HG02852 (cell line): ENCODE data around the gene CTTNBP2.

ENCODE experiments used
- ATAC-seq: cut with Tn5 transposase; IDR thresholded peaks from one replicate; pipeline ENCODE4 v1.9.1; 2021; ENCODE audit warnings: mild to moderate bottlenecking, moderate library complexity; ENCODE audit not compliant: unreplicated experiment

CTTNBP2 gene

DNA sequence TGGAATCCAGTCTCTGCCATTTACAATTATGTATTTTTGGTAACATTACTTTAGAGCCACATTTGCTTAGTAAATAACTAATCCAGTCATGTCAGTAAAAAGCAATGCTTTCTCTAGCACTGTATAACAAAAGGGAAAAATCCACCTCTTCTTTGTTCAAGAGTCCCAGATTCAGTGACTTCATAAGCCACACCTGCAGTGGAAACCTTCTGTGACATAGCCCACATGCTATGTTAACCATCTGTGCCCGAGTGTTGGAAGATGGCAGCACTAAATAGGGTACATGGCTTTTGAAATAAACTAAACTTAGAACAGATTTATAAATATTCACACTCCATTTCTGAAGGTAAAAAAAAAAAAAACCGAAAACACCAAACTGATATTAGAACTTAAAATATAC lies 83.0 kb downstream of the CTTNBP2 start:
- ATAC-seq = no peak

DNA sequence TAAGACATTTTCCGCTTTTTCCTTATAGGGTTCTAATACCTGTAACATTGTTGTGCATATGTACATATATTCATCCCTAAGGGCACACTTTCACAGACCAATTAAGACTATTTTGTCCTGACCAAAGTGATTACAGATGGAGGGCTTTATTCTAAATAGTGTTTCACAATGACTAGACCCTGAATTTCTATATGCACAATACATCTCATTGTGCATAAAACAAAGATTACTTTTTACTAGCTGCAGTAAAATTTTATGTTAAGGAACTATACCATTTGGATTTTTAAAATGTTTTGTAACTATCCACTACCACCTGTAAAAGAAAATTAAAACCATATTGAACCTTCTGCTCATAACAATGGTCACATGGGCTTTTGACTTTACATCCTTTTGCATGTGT lies 87.8 kb downstream of the CTTNBP2 start:
- no peak for ATAC-seq

DNA sequence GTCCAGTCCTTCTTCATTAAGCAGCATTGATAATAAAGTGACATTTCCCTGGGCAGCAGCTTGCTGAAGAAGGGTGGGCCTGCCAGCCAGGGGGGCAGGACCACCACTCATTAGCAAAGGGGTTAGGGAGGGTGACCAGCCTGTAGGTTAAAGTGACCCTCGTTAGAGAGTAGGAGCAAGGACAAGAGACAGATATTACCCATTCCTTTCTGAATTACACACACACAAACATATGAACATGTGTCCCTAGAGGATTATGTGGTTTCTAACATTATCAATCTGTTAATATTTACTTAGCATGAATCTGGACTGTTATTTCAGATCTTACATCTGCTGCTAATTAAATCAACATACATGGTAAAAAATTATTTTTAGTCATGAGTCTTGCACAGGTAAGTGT lies 88.9 kb downstream of the CTTNBP2 start:
- no peak for ATAC-seq

DNA sequence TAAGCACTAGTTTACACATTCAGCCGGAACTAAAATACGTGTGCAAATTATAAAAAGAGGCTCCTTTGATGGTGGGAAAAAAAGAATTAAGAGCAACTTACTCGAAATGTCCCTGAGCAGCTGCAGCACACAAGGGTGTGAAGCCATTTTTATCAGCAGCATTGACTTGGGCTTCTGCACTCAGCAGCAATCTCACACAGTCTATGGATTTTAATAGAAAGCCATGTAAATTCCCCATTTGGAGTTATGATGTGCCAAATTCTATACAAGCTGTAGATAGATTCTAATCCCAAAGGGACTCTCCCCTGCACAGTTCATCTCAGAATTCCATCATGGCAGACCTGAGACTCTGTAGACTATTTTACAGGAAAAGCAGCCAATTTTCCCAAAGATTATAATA lies 90.5 kb downstream of the CTTNBP2 start:
- ATAC-seq = no peak

DNA sequence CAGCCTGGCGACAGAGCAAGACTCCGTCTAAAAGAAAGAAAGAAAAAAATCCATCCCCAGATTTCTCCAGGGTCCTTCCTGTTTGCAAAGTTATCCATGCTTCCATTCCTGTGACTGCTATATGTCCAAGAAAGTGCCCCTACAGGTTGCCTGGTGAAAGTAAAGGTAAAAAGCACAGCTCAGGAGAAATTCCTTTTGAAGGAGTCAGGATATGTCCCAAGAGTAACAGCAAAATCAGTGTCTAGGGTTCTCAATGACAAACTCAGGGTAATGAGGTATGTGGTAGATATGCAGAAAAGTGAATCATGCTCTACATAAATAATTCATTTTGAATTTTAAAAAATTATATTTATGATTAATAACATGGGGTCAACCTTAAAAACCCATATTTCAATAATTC lies 91.5 kb downstream of the CTTNBP2 start:
- no peak for ATAC-seq

DNA sequence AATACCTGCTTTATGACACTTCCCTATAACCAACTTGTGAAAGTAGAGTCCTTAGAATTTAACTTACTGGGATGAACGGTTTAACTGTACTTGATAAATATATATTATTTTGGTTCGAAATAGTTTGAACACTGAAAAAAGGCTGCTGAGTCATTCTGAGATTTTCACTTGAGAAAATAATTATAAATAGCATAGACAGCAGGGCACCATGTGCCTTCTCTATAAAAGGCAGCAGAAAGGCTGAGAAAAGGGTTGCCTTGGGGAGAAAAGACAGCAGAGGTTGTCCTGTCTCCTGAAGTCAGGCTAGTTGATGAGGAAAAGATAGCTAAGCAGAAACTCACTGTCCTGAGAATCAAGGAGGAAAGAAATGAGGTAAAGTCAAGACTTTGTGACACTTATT lies 92.4 kb downstream of the CTTNBP2 start:
- ATAC-seq = peak; percentile 86

DNA sequence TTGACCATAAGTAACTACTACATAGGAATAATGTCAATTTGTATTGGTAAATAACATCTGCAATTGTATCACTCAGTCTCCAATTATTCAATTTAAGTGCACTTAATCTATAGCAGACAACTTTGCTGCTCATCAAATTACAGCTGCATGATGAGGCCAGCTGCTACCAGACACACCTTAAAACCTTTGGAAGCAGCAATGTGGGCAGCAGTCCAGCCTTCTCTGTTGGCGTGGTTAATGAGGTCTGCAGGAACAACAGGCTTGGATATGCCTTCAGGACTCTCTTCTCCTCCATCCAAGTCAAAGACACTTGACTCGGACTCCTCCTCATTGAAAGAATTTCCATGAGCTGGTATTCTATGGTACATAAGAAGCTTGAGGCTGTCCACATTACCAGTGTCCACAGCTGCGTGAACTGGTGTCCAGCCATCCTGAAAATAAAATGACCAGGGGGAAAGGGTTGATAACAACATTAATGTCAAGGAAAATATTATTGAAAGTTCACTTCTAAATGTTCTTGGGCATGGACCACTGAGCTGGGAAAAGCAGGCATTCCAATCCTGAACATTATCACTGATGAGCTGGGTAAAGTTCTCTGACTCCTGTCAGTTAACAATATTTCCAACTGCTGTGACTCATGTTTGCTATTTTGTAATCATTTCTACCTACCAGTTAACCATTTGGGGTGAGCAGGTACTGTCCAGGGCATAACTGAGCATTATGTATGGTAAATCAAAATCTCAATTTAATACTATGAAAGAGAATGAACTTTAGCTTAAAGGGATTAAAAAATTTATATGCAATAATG lies 95.7 kb downstream of the CTTNBP2 start:
- no peak for ATAC-seq

DNA sequence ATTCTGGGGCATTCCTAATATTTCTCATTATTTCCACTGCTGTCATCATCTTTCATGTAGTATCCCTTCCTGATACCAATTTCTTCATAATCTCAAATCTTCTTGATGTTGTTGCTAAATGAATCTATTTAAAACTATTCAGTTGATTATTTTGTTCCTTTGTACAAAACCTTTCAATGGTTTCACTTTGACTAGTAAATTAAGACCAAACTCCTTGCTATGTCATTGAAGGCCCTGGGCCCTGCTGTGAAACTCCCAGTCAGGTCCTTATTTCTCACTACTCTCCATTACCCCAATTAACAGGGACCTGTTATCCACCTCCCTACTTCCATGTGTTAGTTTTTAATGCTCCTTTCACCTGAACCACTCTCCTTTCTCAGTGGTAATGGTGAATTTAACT lies 97.0 kb downstream of the CTTNBP2 start:
- ATAC-seq = peak; percentile 45

DNA sequence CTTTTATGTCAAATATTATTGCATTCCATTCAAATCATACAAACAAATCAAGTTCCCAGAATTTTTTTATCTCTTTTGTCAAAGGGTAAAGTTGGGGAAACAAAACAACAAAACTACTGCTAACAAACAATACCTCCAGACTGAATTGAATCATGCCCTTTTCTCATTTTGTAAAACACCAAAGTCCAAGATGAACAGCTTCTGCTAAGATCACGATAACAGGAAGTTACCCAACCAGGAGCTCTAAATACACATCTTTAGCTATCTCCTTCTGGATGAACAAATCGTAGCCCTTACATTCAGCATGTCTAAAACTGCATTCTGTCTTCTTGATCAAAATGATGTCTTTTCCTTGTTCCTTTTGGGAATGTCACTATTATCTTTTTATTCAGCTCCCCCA lies 97.4 kb downstream of the CTTNBP2 start:
- no peak for ATAC-seq

DNA sequence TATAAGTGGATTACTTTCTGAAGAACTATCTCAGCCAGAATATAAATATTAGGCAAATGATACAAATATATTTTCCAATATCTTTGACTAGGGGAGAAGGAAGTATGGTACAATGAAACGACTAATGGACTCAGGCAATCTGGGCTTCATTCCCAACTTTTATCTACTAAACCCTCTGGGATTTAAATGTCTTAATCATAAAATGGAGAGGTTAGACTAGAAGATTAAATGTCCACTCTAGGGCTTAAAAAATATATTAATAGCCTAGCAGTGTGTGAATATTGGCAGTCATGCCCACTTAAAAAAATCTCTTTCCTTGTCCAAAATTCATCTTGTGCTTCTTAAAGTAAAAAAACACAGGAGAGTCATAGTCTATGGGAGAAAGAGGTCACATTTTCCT lies 98.3 kb downstream of the CTTNBP2 start:
- ATAC-seq = no peak

DNA sequence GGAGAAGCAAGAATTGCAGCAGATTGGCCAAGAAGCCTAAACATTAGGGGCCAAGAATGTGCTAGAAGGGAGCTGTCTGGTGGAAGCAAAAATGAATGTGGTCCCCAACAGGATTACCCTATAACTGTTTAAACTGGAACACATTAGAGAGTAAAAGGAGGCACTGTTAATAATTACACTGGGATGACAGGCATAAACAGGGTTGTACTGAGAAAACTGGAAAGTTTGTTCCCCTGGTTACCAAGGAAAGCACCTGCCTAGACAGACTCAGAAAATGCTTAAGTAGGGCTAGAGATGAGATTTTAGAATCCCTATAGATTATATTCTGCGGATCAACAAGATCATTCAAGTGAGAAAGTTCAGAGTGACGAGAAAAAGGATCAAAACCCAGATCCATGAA lies 100.8 kb downstream of the CTTNBP2 start:
- no peak for ATAC-seq

DNA sequence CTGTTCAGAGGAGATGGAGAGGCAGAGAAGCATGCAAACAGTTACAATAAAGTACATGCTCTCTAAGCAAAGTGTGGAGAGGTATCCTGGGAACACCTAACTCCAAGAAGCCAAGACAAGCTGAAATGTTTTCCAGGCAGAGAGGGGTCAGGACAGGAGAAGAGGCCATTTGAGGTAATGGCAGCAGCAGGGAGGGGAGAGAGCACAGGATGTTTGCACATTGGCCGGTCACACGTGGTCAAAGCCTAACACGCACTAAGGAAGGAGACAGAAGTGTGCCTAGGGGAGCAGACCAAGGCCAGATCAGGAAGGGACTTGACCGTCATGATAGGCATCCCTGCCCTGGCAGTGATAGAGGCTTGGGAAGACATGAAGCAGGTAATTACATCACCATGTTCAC lies 101.5 kb downstream of the CTTNBP2 start:
- ATAC-seq = no peak

DNA sequence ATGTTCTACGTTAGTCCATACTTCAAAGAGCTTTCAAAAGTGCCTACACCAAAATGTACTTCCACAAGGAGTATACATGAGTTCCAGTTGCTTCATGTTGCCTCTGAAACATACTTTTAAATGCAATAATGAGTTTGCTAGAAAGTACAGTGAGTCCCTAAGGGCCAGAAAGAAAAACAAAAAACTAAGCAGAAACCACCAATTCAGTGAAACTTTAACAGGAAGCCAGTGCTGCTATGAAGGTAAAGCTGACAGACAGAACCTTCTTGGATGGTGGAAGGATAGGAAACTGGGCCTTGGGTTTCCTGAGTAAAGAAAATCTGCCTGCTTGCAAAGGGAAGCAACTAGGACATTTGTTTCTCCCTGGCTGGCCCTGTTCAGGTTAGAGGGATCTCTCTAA lies 104.2 kb downstream of the CTTNBP2 start:
- ATAC-seq = no peak

DNA sequence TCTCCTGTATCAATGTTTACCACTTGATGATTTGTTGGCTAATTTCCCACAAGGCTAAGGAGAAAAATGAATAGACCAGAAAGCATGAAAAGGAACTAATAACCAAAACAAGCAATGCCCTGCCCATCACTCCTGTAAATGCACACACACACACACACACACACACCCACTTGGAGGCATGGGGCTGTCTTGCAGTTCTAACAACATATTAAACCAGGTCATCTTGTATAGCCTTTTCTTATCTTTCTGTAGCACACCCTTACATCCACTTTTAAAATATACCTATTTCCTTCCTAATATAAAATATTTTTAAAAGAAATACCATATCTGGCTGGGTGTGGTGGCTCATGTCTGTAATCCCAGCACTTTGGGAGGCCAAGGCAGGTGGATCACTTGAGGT lies 105.3 kb downstream of the CTTNBP2 start:
- ATAC-seq = no peak

DNA sequence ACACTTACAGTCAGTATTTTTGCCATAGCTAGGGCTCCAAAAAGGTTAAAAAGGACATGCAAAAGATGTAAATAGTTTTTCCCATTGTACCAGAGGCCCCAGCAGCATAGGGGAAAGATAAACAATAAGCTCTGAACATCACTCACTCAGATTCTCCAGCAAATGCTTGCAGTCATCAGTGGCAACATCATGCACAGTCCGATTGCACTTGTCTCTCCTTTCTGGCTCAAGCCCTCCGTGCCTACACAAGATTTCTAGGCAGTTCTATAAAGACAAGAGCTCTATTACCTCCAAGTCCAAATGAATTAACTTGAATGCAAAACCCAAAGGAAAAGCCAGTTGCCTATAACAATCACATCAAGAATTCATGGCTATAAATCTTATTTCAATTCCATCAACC lies 106.3 kb downstream of the CTTNBP2 start:
- ATAC-seq = no peak

DNA sequence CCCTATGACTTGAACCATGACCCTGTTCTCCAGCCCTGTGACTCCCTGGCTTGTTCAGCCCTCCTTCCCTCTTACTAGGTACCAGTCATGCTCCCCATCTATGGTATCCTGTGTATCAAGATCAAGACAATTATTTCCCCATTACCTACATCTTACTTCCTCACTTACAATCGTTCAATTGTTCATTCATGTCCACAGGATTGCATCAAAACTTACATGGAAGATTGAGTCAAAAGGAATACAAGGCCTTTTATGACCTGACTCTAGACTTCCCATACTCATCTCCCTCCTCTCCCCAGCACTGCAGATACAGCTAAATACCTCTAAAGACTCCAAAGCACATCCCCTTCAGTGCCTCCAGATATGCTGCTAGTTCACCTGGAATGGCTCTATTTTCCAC lies 109.2 kb downstream of the CTTNBP2 start:
- no peak for ATAC-seq

DNA sequence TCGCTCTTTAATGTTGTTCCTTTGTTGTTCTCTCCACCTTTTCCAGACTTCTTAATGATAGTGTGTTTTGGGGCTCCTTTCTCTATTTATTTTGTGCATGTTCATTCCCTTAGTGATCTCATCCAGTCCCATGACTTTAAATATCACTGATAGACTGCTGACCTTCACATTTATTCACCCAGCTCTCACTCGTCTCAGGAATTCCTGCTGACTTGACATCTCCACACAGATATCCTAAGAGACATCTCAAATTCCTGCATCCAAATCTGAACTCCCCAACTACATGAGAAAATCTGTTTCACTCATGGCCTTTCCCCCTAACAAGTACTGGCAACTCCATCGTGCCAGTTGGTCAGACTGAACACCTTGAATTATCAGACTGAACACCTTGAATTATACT lies 111.2 kb downstream of the CTTNBP2 start:
- no peak for ATAC-seq

DNA sequence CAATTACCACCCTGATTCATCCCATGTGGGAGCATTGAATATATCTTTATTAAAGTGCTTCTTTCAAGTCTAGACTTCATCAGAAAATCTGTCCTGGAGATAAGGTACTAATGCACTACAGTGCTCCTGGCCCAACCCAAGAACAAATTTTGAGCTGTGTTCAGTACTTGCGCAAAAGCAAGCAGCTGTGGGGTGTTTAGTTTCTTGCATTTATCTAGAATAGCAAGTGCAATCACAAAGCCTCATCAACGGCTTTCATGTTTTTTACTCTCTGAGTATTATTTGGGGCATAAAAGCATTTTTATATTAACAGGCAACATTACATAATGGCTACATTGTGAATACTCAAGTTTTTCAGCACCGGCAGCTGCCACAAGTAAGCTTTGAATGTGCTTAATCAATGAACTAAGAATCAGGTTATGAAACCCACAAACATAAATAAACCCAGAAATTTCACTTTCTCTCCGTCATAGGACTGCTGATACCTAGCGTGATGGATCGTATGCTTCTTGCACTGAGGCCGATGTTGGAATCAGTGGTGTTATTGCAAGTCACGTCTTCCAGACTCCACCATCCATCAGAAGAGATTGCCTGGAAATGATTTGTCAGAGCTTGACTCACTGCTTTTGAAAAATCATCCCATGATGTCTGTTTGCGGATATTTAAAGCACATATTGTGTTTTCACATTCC lies 113.1 kb downstream of the CTTNBP2 start:
- ATAC-seq = no peak

DNA sequence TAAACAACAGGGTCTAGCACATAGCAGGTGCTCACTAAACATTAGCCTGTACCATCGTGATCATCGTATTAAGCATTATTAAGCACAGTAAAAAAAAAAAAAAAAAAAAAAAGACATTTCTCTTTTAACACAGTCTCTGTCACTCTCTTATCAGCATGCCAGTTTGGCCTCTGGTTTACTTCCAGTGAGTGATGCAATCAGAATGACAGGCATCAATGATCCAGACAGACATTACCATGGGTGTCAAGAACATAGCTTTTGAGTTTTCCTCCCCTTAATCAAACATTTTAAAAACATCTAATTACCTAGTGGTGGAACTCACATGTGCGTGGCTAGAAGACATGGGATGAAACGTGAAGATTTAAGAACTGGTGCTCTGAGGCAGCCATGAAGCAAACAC lies 115.8 kb downstream of the CTTNBP2 start:
- ATAC-seq = no peak

DNA sequence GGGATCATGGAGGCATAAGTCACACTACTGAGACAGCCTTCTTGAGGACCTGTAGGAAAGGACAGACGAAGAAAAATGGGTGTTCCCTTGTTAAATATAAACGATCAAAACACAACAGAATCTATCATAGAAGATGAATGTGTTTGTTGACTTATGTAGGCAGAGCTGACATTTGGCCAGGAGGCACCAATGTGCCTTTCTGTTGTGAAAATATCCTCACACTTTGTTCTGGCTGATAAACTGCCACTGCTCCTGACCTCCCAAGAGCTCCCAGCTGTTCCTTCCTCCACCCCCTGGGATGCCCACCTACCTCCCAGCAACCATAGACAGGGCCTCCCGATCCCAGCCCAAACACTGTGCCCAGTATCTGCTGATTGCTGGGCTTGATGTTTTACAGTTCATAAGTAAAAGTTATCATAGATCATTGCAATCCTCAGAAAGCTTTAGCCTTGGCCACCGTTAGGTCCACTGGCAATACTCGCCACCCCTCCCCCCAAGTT lies 116.6 kb downstream of the CTTNBP2 start:
- ATAC-seq = no peak

DNA sequence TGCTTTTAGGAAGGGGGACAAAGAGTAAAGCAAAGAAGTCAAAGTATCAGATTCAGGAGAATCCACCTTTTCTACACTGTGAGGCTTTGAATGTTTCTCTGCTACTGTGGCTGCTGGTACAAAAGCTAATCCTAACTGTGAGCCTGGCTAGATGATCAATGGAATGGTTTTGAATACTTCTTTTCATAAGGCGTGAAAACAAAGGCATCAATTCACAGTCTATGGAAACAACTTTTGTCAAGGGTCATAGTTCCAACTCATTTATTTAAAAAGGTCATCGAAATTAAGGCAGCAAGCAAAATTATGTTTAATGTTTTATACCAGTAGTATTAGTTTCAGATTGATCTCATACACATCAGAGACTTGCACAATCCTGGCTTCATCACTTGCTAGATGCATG lies 118.1 kb downstream of the CTTNBP2 start:
- no peak for ATAC-seq

DNA sequence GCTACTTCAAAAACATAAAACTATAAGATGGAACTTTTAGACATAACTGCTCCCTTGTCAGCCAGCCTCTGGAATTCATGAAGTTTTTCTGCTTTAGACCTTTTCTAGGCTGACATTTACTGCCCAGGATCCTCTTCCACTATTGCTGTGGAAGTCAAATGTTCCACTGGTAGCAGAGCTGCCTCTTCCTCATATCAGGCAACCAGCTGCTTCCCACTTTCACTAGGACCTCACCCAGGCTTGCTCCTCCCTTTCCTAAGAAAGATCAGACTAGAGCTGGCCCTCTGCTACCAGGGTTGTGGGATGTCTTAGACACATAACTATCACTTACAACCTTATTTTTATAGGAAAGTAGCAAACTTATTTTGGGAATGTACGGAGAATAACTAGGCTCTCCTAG lies 121.5 kb downstream of the CTTNBP2 start:
- no peak for ATAC-seq
